A204.1 (cell line): ENCODE measurements around the gene DDX49.
"Not testable (repeated sequence)": the region's sequence is repeated elsewhere in the genome, so short reads cannot be mapped to it uniquely, and the experiment has no call there.

Source experiments
- FAIRE-seq: peaks from 2 replicates; lab custom pipeline; 2012; peaks lifted over from hg19 to GRCh38; lab: Jason Lieb, UNC

DDX49 gene

GRCh38 chr19:18895824-18896341 lies 23.6 kb upstream of the DDX49 start, which contains the start of gene CERS1:
Gene CERS1, minus strand, starts transcription at chr19:18896158. Its CDS starts 86 bp downstream, at chr19:18896072.
- no peak for FAIRE-seq

- no peak for FAIRE-seq
These were observed 23.1 kb upstream of the DDX49 start for GRCh38 chr19:18896421-18896841.

GRCh38 chr19:18897094-18898029 lies 22.2 kb upstream of the DDX49 start:
- no peak for FAIRE-seq

DNA sequence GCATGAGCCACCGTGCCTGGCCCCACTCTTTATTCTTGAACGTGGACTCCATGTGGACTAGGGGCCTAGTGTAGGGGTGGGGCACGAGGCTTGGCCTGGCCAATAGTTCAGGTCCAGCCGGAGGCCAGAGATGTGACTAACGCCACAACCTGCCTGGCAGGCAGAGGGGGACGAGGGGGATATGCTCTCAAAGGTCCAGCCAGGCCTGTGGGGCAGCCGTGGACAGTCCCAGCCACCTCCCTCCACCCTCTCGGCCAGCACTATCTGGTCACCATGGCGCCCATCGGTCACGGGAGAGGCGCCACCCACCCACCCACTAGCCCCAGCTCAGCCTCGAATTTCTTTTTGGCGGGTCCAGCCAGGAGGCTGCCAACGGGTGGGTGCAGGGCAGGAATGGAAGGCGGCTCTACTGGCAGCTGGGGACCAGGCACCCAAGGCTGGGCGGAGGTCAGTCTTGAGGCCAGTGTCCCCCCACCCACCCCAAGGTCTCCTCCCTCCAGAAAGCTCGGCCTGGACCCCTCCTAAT lies 21.4 kb upstream of the DDX49 start:
- no peak for FAIRE-seq

GRCh38 chr19:18898607-18899408 lies 20.7 kb upstream of the DDX49 start:
- no peak for FAIRE-seq

- FAIRE-seq, result no peak
These were observed 19.6 kb upstream of the DDX49 start for GRCh38 chr19:18899624-18900560.

DNA sequence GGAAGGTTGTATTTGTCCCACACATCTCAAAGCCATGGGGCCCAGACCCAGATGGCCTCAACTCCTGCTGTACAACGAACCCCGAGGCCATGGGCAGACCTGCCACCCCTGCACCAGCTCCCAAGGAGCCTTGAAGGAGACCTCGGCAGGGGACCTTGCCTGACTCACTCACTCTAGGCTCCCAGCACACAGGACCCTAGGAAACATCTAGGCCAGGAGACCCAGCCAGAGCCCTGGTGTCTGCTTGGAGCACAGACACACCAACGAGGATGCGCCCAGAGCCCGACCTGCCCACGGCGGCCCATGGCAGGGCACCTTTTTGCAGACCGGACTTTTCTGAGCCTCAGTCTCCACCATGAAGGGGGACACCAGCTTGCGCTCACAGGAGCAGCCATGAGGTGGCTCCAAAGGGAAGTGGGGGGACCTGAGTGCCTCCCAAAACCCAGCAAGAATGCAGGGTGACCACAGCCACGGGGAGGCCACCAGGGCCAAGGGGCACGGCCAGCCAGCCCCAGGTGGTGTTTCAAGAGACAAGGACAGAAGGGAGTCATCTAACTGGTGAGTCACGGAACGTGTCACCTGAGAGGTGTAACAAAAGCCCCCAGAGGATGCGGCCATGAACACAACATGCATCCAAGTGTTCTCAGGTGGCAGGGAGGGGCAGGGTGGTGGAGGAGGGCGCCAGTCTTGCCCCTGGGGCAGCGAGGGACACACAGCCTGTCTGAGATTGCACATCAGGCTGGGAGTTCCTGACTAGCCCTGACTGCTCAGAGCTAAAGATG lies 18.6 kb upstream of the DDX49 start:
- no peak for FAIRE-seq

DNA sequence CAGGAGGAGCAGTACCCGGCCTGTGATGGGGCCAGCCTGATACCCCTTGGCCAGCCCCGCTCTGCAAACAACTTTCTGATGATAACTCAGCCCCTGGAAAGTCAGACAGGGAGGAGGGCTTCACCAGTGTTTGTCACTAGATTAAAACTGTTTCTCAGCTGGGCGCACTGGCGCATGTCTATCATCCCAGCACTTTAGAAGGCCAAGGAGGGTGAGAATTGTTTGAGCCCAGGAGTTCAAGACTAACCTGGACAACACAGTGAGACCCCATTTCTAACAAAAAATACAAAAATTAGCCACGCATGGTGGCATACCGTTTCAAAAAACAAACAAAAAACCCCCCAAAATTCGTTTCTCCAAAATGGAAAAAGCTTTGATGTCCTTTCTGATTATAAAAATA lies 18.0 kb upstream of the DDX49 start:
- no peak for FAIRE-seq

GRCh38 chr19:18902519-18902918 lies 17.0 kb upstream of the DDX49 start:
- FAIRE-seq, result not testable (repeated sequence)

DNA sequence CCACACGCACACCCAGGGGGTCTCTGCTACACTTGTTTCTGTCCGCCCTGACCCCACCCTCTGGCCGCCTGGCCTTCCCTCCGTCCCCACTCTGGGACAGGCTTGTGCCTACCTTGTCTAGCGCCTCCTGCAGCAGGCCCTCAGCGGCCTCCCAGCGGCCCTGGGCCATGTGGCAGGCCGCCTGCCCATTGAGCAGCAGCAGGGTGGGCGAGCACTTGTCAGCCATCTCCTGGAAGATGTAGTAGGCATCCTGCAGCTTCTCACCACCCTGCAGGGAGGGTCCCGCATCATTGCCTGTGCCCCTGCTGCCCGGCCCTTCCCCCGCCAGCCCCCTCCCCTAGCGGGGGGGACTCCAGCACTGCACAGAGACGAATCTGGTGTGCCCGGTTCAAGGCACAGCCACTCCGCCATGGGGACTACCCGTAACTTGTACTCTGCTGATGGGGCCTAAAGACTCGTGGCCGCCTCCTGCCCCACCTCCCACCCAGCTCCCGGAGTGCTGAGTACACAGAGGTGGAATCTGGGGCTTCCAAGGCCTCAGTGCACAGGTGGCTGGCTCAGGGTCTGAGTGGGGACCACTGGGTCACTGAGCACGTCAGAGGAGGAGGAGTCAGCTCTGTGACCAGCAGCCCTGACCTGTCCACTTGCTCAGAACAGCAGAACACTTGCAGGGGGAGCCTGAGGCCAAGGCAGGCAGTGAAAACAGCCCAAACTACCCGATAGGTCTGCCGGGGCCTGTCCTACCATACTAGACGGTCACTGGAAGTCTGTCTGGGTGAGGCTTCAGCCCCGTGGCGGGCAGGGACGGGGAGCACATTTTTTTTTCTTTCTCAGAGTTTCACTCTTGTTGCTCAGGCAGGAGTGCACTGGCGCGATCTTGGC lies 16.1 kb upstream of the DDX49 start:
- FAIRE-seq, result no peak

DNA sequence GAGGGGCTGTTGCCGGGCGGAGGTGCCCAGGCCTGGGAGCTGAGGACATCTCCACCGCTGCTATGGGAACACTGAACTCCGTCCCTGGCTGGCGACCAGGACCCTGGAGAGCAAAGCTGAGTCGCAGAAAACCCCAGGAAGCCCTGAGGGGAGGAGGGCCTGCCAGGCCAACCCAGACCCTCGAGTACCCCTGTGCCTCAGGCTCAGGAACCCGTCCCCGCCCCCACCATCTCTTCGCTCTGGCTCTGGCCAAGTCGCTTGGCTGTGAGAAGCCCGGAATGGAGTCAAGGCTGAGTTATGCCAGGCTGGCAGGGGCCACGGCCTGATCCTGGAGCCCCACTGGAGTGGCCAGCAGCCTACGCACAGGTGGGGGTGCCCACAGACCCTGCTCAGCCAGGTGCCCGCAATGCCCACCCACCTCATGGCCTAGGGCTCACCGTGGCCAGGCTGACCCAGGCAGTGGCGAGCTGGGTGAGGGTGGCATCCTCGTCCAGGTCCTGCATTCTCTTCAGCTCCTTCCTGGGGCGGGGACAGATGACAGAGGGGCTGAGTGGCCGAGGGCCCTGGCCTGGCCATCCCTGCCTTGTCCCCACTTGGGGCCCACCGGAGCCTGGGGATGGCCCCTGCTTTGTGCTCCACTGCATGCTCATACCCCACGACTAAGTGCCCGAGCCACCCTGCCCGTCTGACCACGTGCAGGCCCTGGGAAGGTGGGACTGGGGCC lies 15.0 kb upstream of the DDX49 start:
- FAIRE-seq, result no peak

DNA sequence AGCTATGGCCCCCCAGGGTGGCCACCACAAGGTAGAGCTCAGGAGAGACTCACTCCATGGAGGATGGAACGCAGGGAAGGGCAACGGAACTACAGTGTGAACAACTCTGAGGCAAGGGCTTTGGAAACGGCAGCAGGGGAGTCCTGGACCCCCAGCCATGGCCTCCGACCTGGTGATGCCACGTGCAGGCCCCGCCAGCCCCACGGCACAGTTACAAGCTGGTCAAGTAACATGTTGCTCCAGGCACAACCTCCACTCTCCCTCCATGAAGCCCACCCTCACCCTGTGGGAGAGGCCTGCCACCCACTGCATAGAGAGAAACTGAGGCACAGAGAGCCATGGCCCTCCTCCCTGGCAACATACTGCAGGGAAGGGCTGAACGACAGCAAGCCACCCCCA lies 14.5 kb upstream of the DDX49 start:
- FAIRE-seq, result no peak

GRCh38 chr19:18905513-18906236 lies 13.8 kb upstream of the DDX49 start:
- FAIRE-seq, result no peak

GRCh38 chr19:18906605-18907519 lies 12.7 kb upstream of the DDX49 start:
- no peak for FAIRE-seq

- no peak for FAIRE-seq
These were observed 10.4 kb upstream of the DDX49 start for GRCh38 chr19:18908917-18909619.

DNA sequence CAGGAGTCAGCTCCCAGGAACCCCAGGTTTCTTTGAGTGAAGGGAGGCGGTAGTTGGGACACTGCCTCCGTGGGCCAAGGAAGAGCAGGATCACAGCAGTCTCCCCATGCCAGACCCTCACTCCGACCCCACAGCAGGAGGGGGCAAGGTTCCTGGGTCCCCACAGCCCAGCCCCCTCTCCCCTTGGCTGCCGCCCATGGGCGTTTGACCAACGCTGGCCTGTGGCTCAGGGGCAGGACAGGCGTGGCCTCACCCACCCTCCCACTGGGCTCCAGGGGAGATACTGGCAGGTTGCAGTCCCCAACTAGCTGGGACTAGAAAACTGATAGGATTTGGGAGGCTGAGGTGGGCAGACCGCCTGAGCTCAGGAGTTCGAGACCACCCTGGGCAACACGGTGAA lies 9.5 kb upstream of the DDX49 start:
- FAIRE-seq, result no peak
